ENCODE data around the gene HOXD3. TPM values are rescaled to one million over a fixed set of nuclear protein-coding genes. Genes with fewer than 3 reads are reported as not detected.

Gene HOXD3
- total RNA-seq, 1 donor from 2014 or later = not detected

GRCh38 chr2:176213406-176213805, 56.3 kb downstream of the HOXD3 start:
- Histone ChIP-seq H3K36me3 (no peaks in the 10 kb centered on the region), H3K9me3 (replicated peaks) (no peaks in the 10 kb centered on the region), H3K4me1 (no peaks in the 10 kb centered on the region), H3K27ac (replicated peaks) (no peak overlapping the region), H3K27me3 (ENCODE audit: low read depth) (no peaks in the 10 kb centered on the region), H3K4me3 (no peak overlapping the region)
- no peak for DNase-seq
- intact Hi-C loops (cut with micrococcal nuclease) = no loop called here
- TF ChIP-seq CTCF (IDR thresholded peaks at IDR 0.05; ENCODE audit: borderline replicate concordance) = no peak

Small RNA genes lying within 50 kb of the gene (microRNA-seq; reads per million reads assigned to microRNA genes)
- gene MIR10B = 761 reads per million, percentile 82 among the genes with 10 or more reads in this experiment

Other genes with a start within 250 kb of the HOXD3 start
- gene LNPK, start 155.0 kb upstream of the HOXD3 start, total RNA-seq = 42.3 TPM
- gene EVX2, start 73.3 kb upstream of the HOXD3 start, total RNA-seq = not detected
- not detected for gene HOXD13, start 64.6 kb upstream of the HOXD3 start, total RNA-seq
- not detected for gene HOXD12, start 57.5 kb upstream of the HOXD3 start, total RNA-seq
- gene HOXD11, start 50.0 kb upstream of the HOXD3 start, total RNA-seq = not detected
- not detected for gene HOXD10, start 40.5 kb upstream of the HOXD3 start, total RNA-seq
- 0.16 TPM for gene HOXD9, start 34.6 kb upstream of the HOXD3 start, total RNA-seq
- 0.14 TPM for gene HOXD8, start 27.6 kb upstream of the HOXD3 start, total RNA-seq
- gene HOXD4, start 5.8 kb upstream of the HOXD3 start, total RNA-seq = not detected
- gene HOXD1, start 31.4 kb downstream of the HOXD3 start, total RNA-seq = not detected
- 52.0 TPM for gene MTX2, start 112.1 kb downstream of the HOXD3 start, total RNA-seq

Measured in left ventricle myocardium inferior (tissue), 1 donor.